Subcutaneous abdominal adipose tissue (tissue), 5 donors: ENCODE data around the gene BCL2A1.
A peak's percentile ranks its signal among the peaks of the same experiment; 100 is the strongest.

Experiments used
- H3K27ac ChIP-seq: one replicate; pipeline ENCODE4 v1.7.0; 2013; ENCODE audit warnings: low read depth, mild to moderate bottlenecking, inconsistent platforms, low read length, moderate library complexity
- H3K27me3 ChIP-seq, 5 donors: one replicate each; pipeline ENCODE4 v1.7.0; 2013; ENCODE audit warnings: low read length in 5 of 5, inconsistent platforms in 1 of 5; ENCODE audit not compliant: control insufficient read depth in 5 of 5, insufficient read depth in 4 of 5
- H3K36me3 ChIP-seq, 5 donors: one replicate each; pipeline ENCODE4 v1.7.0; 2013; ENCODE audit warnings: low read length in 5 of 5; ENCODE audit not compliant: control insufficient read depth in 5 of 5, insufficient read depth in 5 of 5
- H3K4me1 ChIP-seq, 5 donors: one replicate each; pipeline ENCODE4 v1.7.0; 2013; ENCODE audit warnings: low read length in 5 of 5, mild to moderate bottlenecking in 3 of 5, moderate library complexity in 1 of 5; ENCODE audit not compliant: control insufficient read depth in 5 of 5, insufficient read depth in 5 of 5
- H3K4me3 ChIP-seq, 5 donors: one replicate each; pipeline ENCODE4 v1.7.0; 2013; ENCODE audit warnings: low read length in 5 of 5, low read depth in 1 of 5
- H3K9ac ChIP-seq, 5 donors: one replicate each; pipeline ENCODE4 v1.7.0; 2013; ENCODE audit warnings: low read length in 5 of 5, mild to moderate bottlenecking in 4 of 5, moderate library complexity in 3 of 5
- H3K9me3 ChIP-seq, 5 donors: one replicate each; pipeline ENCODE4 v1.7.0; 2013; ENCODE audit warnings: low read length in 5 of 5; ENCODE audit not compliant: control insufficient read depth in 5 of 5
- donor health status: healthy.
- donor health status: healthy.
- donor health status: healthy.
- donor health status: healthy.
- donor health status: healthy.

BCL2A1 gene

GRCh38 chr15:79977431-79978054 is 6.5 kb upstream of the BCL2A1 start:
- Histone ChIP-seq H3K27ac (no peak overlapping the region), H3K9me3 (no peaks in the 10 kb centered on the region), H3K4me3 (no peak overlapping the region), H3K36me3 (no peaks in the 10 kb centered on the region), H3K9ac (no peak overlapping the region), H3K4me1 (peaks cover 0 to 23% (median 12%) of the 10 kb centered on the region in 5 donors), H3K27me3 (no peaks in the 10 kb centered on the region)

GRCh38 chr15:79973456-79974195 is 2.6 kb upstream of the BCL2A1 start:
- H3K36me3 ChIP-seq: no peaks in the 10 kb centered on the region
- no peak overlapping the region for H3K4me3 ChIP-seq
- H3K9ac ChIP-seq: no peak overlapping the region
- H3K4me1 ChIP-seq: peaks cover 0 to 14% (median 6%) of the 10 kb centered on the region in 5 donors
- no peaks in the 10 kb centered on the region for H3K9me3 ChIP-seq
- no peaks in the 10 kb centered on the region for H3K27me3 ChIP-seq
- H3K27ac ChIP-seq: no peak overlapping the region

GRCh38 chr15:79972863-79973262 is 1.9 kb upstream of the BCL2A1 start:
- no peaks in the 10 kb centered on the region for H3K36me3 ChIP-seq
- H3K9ac ChIP-seq: no peak overlapping the region
- H3K4me3 ChIP-seq: no peak overlapping the region
- no peaks in the 10 kb centered on the region for H3K9me3 ChIP-seq
- H3K27ac ChIP-seq: no peak overlapping the region
- H3K27me3 ChIP-seq: no peaks in the 10 kb centered on the region
- peaks cover 0 to 6% (median 2%) of the 10 kb centered on the region in 5 donors for H3K4me1 ChIP-seq

DNA sequence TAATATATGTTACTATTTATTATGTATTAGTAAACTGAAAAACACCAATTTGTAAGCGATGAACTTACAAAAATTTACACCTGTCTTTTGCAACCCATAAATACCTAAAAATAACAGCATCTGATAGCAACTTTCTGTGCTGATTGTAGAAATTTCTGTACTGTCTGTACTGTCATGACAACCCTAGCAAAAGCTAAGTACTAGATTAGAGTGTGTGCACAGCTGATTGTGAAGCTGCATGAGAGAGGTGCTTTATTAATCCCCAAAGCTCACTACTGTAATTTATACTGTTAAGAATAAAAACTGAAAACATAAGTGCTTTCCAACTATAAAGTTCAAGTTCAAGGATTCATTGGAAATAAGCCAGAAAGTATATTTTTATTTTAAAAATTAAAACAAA is 815 bp downstream of the BCL2A1 start:
- Histone ChIP-seq H3K9me3 (no peaks in the 10 kb centered on the region), H3K27me3 (no peaks in the 10 kb centered on the region), H3K9ac (no peak overlapping the region), H3K4me3 (peak overlapping the region in 1 of 5 donors; percentile 42), H3K27ac (no peak overlapping the region), H3K4me1 (peaks cover 0 to 3% (median 0%) of the 10 kb centered on the region in 5 donors), H3K36me3 (no peaks in the 10 kb centered on the region)

DNA sequence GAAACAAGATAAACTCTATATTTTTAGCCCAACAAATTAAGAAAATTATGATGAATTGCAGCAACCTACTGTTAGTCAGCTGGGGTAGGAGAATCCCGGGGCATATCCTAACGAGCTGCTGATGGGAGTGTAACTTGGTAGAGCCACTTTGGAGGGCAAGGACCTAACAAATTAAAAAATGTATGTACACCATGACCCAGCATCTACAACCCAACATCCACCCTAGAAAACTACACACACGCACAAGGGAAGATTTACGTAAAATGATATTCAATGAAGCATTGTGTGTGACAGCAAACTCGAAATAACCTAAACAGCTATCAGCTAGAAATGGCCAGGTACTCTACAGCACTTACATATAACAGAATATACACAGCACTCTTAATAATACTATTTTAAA is 1.9 kb downstream of the BCL2A1 start:
- H3K27ac ChIP-seq: no peak overlapping the region
- H3K27me3 ChIP-seq: no peaks in the 10 kb centered on the region
- H3K9ac ChIP-seq: no peak overlapping the region
- peaks cover 0 to 3% (median 0%) of the 10 kb centered on the region in 5 donors for H3K4me1 ChIP-seq
- H3K4me3 ChIP-seq: no peak overlapping the region
- H3K36me3 ChIP-seq: no peaks in the 10 kb centered on the region
- no peaks in the 10 kb centered on the region for H3K9me3 ChIP-seq

GRCh38 chr15:79967298-79968182 is 3.5 kb downstream of the BCL2A1 start:
- Histone ChIP-seq H3K9ac (no peak overlapping the region), H3K27ac (no peak overlapping the region), H3K36me3 (no peaks in the 10 kb centered on the region), H3K9me3 (no peaks in the 10 kb centered on the region), H3K4me1 (peaks cover 0 to 3% (median 0%) of the 10 kb centered on the region in 5 donors), H3K4me3 (no peak overlapping the region), H3K27me3 (no peaks in the 10 kb centered on the region)

GRCh38 chr15:79966634-79967297 is 4.2 kb downstream of the BCL2A1 start:
- Histone ChIP-seq H3K9me3 (no peaks in the 10 kb centered on the region), H3K36me3 (no peaks in the 10 kb centered on the region), H3K4me1 (peaks cover 0 to 3% (median 0%) of the 10 kb centered on the region in 5 donors), H3K4me3 (no peak overlapping the region), H3K27me3 (no peaks in the 10 kb centered on the region), H3K9ac (no peak overlapping the region), H3K27ac (no peak overlapping the region)

DNA sequence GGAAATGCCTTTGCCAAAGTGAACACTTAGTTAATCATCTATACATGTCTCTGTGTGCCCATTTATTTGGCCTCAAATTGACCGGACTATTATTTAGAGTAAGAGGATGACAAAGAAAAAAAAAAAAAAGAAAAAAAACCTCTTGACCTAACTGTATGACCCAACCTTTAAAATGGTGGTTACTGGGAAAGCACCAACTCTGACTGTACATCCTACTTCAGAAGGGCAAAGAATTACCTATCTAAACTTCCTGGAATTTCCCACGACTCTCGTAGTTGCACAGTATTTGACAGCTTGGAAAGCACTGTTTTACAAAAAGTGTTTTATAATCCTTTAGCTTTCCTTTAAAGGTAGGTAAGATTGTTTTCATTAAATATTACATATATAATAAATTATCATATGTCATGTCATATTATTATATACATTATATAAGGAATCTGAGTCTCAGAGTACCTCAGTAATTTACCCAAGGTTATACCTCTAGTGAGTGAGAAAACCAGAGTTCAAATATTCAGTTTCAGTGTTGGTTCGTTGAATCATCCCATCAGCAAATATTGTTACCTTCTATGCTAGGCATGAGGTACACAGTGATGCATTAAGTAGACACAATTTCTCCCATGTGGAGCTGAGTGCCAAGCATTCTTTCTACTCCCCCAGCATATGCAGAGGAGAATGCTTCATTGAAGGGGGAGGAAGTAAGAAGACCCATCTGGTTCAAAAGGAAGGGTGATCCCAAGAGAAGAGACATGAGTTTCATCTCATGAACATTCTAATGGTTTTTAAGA is 5.0 kb downstream of the BCL2A1 start:
- Histone ChIP-seq H3K9ac (no peak overlapping the region), H3K27me3 (no peaks in the 10 kb centered on the region), H3K4me3 (no peak overlapping the region), H3K27ac (no peak overlapping the region), H3K36me3 (no peaks in the 10 kb centered on the region), H3K4me1 (peaks cover 0 to 3% (median 0%) of the 10 kb centered on the region in 5 donors), H3K9me3 (no peaks in the 10 kb centered on the region)

DNA sequence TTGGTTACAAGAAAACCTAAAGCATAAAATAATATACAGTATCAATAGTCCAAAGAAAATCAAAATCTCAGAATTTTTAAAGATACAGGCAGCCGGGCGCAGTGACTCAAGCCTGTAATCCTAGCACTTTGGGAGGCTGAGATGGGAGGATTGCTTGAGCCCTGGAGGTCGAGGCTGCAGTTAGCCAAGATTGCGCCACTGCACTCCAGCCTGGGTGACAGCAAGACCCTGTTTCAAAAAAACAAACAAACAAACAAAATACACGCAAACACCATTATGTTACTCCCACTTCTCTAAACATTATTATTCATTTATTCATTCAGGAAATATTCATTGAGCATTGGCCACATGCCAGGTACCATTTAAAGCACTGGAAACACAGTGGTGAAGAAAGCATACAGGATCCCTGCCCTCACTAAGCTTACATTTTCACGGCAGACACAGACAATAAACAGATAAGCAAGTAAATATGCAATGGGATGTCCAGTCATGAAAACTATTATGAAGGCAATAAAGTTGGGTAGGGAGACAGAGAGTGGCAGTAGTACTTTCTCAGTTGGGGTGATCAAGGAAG is 6.7 kb downstream of the BCL2A1 start:
- Histone ChIP-seq H3K4me3 (no peak overlapping the region), H3K4me1 (peaks cover 0 to 5% (median 3%) of the 10 kb centered on the region in 5 donors), H3K27me3 (no peaks in the 10 kb centered on the region), H3K27ac (no peak overlapping the region), H3K36me3 (no peaks in the 10 kb centered on the region), H3K9me3 (no peaks in the 10 kb centered on the region), H3K9ac (no peak overlapping the region)
